Heart right ventricle (tissue), 16 donors: ENCODE data around the gene SLC32A1. TPM values are rescaled to one million over a fixed set of nuclear protein-coding genes. Genes with fewer than 3 reads are reported as not detected.

Experiments used
- ATAC-seq, 8 donors: fragments of 200-7000 bp; cut with Tn5 transposase; one replicate each; pipeline ENCODE4 v1.9.1; 2020; ENCODE audit warnings: mild to moderate bottlenecking in 8 of 8, moderate library complexity in 8 of 8, moderate number of reproducible peaks in 1 of 8
- DNase-seq, 2 donors: peaks; one replicate each; pipeline ENCODE4 v3.0.0-alpha.2; 2020
- H3K27ac ChIP-seq, 10 donors: fragments of 200-600 bp; sonication (generic) in 2 of 10; one replicate each; pipeline versions ENCODE4 v1.5.0 to v1.8.0; 2020 to 2022; ENCODE audit warnings: mild to moderate bottlenecking in 3 of 10
- H3K27me3 ChIP-seq, 7 donors: fragments of 200-600 bp; one replicate each; pipeline ENCODE4 v1.8.0; 2021 to 2022; ENCODE audit warnings: mild to moderate bottlenecking in 2 of 7
- H3K36me3 ChIP-seq, 9 donors: fragments of 200-600 bp; sonication (generic) in 1 of 9; one replicate each; pipeline versions ENCODE4 v1.5.0 to v1.8.0; 2020 to 2022; ENCODE audit warnings: mild to moderate bottlenecking in 2 of 9
- H3K4me1 ChIP-seq, 9 donors: fragments of 200-600 bp; sonication (generic) in 1 of 9; one replicate each; pipeline versions ENCODE4 v1.5.0 to v1.8.0; 2020 to 2022; ENCODE audit warnings: mild to moderate bottlenecking in 4 of 9
- H3K4me3 ChIP-seq, 10 donors: fragments of 200-600 bp; sonication (generic) in 2 of 10; one replicate each; pipeline versions ENCODE4 v1.5.0 to v1.8.0; 2020 to 2022; ENCODE audit warnings: mild to moderate bottlenecking in 7 of 10, moderate library complexity in 2 of 10
- H3K9me3 ChIP-seq, 11 donors: fragments of 200-600 bp in 10 of 11; sonication (generic) in 2 of 11; one replicate each; pipeline versions ENCODE4 v1.5.0 to v1.8.0; 2013 to 2022; ENCODE audit warnings: mild to moderate bottlenecking in 2 of 11, control low read depth in 1 of 11, moderate library complexity in 1 of 11
- WGBS, 2 donors: extraction: QIAGEN DNeasy Blood & Tissue Kit; methylation state at CpG; one replicate each; pipeline ENCODE4 v1.1.7; 2013; ENCODE audit warnings: inconsistent platforms in 1 of 2; 5-methylcytosine and 5-hydroxymethylcytosine counted together
- intact Hi-C, 10 donors: fragments of 100-400 bp; cut with DNase I; formaldehyde crosslinking; loops; one replicate each; pipeline versions ENCODE4 v1.11.1 to v1.14.2; 2022
- polyA plus RNA-seq, 2 donors: library from polyadenylated mRNA; stranded (reverse); fragments of 200-250 nt; gene quantifications; one replicate each; pipeline ENCODE4 v1.2.3, GENCODE V29; 2013
- total RNA-seq, 10 donors: library from RNA; stranded (reverse); fragmentation: NEBNext Ultra II Directional in 3 of 10; extraction: Animal tissue kit (Norgen Biotek cat#: 25700) in 3 of 10; gene quantifications; one replicate each; pipeline versions ENCODE4 v1.2.1 to v1.2.4, GENCODE V29; 2021 to 2023
- TF ChIP-seq, protein P1 (sequence below), 9 donors: fragments of 200-600 bp; sonication (generic) in 2 of 9; IDR thresholded peaks; one replicate each; pipeline versions ENCODE4 v1.5.0 to v1.8.0; 2021 to 2022; ENCODE audit warnings: antibody characterized with exemption in 9 of 9, mild to moderate bottlenecking in 5 of 9, moderate library complexity in 1 of 9
- donor health status: Arrhythmogenic right ventricular cardiomyopathy.
- donor health status: ischemic (EF 13 %, LVEDD 7.1; RV severe dilation, severe dysfunction).
- donor health status: healthy with polysubstance abuse.
- donor health status: DM: no; HTN: yes; CAD: no.
- donor health status: DM: no; HTN: no; CAD: no.
- donor health status: ischemic (EF 25% LVEDD 6.9; RV normal size, moderate dysfunction).
- donor health status: ischemic (EF 25% LVEDD 5.7; RV mildly dilated, moderate dysfunction).
- donor health status: healthy.
- donor health status: DM: yes; HTN: yes; CAD: no.
- donor health status: Ischemic cardiomyopathy.
- donor health status: ischemic (EF 35%, LVEDD 5.7; RV mildly dilated, moderate dysfunction).
- donor health status: nonischemic (EF 11% LVEDD 7.7; RV severe dilation, severe dysfunction).
- donor health status: DM: yes; HTN: yes; CAD: no.
- donor health status: PGD.
- donor health status: ischemic (EF 29% LVEDD 5.4; RV normal size, mild dysfunction).
- donor health status: nonischemic (EF 23%, LVEDD 6.1; RV moderate dilation, normal function).

Gene SLC32A1
- total and polyA plus RNA-seq, 12 donors = not detected

DNA sequence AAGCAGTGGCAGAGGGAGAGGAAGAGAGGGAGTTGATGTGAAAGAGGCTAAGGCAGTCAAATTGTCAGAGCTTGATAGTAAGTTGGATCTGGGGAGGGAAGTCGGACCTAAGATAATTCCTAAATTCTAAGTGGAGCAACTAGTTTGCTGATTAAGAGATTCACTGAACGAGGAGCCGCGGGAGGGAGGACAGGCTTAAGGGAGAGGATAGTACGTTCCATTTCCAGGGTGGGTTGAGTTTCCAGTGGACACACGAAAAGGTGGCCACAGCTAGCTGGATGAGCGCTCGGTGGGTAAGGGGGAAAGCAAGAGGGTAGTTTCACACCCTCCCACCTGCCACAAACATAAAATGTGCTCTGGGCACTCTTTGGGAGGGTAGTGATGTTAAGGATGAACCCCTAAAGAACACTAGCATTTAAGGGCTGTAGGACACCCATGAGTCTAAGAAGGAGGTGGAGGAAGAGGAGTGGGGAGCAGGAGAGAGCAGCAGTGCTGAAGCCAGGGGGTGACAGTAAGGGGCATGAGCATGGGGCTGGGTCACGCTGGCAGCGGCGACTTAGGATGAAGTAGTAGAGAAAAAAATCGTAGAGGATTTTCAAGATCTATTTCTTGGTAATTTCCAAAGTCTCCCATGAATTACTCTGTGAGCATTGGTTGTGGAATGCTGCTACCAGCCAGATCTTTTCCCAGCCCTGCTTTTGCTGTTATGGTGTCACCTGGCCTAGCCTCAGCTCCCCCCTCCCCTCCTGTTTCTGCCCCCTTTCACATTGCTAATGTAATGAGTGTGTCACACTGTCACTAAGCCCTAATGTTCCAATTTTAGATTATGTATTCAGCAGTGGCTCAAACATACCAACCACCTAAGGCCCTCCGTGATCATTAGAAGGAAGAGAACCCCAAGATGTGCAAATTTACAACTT is 45.4 kb downstream of the SLC32A1 start:
- H3K9me3 ChIP-seq = peaks cover 0 to 9% (median 0%) of the 10 kb centered on the region in 11 donors
- ATAC-seq = no peak
- H3K4me3 ChIP-seq = no peak overlapping the region
- peaks cover 0 to 99% (median 28%) of the 10 kb centered on the region in 9 donors for H3K36me3 ChIP-seq
- WGBS, 2 donors = 95 to 97% methylated on average over 13 of the region's 13 CpGs
- TF ChIP-seq, protein P1, sequence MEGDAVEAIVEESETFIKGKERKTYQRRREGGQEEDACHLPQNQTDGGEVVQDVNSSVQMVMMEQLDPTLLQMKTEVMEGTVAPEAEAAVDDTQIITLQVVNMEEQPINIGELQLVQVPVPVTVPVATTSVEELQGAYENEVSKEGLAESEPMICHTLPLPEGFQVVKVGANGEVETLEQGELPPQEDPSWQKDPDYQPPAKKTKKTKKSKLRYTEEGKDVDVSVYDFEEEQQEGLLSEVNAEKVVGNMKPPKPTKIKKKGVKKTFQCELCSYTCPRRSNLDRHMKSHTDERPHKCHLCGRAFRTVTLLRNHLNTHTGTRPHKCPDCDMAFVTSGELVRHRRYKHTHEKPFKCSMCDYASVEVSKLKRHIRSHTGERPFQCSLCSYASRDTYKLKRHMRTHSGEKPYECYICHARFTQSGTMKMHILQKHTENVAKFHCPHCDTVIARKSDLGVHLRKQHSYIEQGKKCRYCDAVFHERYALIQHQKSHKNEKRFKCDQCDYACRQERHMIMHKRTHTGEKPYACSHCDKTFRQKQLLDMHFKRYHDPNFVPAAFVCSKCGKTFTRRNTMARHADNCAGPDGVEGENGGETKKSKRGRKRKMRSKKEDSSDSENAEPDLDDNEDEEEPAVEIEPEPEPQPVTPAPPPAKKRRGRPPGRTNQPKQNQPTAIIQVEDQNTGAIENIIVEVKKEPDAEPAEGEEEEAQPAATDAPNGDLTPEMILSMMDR (IDR thresholded peaks at IDR 0.05) = no peak
- no peak for DNase-seq
- peaks cover 0 to 6% (median 0%) of the 10 kb centered on the region in 9 donors for H3K4me1 ChIP-seq
- H3K27me3 ChIP-seq = no peaks in the 10 kb centered on the region
- intact Hi-C loops = no loop called here
- no peak overlapping the region for H3K27ac ChIP-seq

DNA sequence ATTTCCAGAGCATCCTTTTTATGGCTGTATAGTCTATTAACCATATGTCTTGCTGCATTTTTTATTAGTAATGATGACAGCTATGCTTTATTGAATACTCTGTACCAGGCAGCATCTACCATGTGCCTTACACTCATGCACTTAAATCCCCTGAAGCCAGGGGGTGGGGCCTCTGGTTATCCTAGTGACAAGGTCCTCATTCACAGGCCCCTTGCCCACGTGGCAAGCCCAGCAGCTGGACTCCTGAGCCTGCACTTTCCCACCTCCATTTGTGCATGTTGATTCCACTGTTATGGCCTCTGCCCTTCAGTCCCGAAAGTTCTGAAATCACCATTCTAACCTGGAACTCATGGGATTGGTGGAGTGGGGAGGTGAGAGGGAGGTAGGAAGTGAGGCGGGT is 46.3 kb downstream of the SLC32A1 start:
- Histone ChIP-seq H3K27me3 (no peaks in the 10 kb centered on the region), H3K4me1 (peaks cover 0 to 6% (median 0%) of the 10 kb centered on the region in 9 donors), H3K36me3 (peaks cover 0 to 99% (median 28%) of the 10 kb centered on the region in 9 donors), H3K4me3 (no peak overlapping the region), H3K27ac (no peak overlapping the region), H3K9me3 (peaks cover 0 to 9% (median 0%) of the 10 kb centered on the region in 11 donors)
- ATAC-seq = no peak
- TF ChIP-seq, protein P1 (IDR thresholded peaks at IDR 0.05) = no peak
- DNase-seq = no peak
- intact Hi-C loops = no loop called here
- 85 to 94% methylated on average over 3 of the region's 3 CpGs for WGBS, 2 donors

DNA sequence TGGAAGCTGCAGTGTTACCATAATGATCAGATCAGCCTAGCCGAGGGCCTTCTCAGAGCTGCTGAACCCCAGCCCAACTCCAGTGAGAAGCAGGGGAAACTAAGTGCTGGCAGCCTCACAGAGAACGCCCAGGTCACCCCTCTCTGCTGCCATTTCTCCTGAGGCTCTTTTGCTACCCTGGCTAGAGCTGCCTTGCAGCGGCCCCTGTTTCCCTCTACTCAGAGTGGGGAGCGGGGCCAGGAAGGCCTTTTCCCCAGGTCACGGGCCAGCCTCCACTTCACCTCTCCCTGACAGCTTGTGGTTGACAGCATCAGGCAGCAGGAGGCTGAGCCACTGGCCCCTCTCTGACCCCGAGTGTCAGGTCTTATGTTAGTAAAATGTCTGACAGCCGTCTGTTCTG is 46.7 kb downstream of the SLC32A1 start:
- WGBS, 2 donors = 90 to 97% methylated on average over 7 of the region's 7 CpGs
- Histone ChIP-seq H3K27ac (no peak overlapping the region), H3K4me1 (peaks cover 0 to 3% (median 0%) of the 10 kb centered on the region in 9 donors), H3K27me3 (no peaks in the 10 kb centered on the region), H3K36me3 (peaks cover 0 to 96% (median 28%) of the 10 kb centered on the region in 9 donors), H3K4me3 (no peak overlapping the region), H3K9me3 (peaks cover 0 to 9% (median 0%) of the 10 kb centered on the region in 11 donors)
- no peak for ATAC-seq
- intact Hi-C loops = no loop called here
- DNase-seq = no peak
- TF ChIP-seq, protein P1 (IDR thresholded peaks at IDR 0.05) = no peak

DNA sequence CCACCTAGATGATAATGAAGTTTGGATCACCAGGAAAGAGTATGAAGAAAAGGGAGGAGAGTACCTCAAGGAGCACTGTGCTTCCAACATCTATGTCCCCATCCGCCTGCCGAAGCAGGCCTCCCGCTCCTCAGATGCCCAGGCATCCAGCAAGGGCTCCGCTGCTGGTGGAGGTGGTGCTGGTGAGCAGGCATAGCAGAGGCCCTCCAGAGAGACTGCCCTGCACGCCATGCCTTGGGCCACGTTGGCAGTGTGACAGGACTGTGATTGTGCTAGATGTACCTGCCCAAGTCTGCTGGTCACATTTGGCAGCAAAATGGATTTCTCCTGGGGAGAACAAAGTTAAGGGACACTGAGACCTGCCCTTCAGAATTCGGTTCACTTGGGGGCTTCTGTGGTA is 47.3 kb downstream of the SLC32A1 start:
- no peak for ATAC-seq
- H3K36me3 ChIP-seq = peaks cover 0 to 92% (median 26%) of the 10 kb centered on the region in 9 donors

More for the DNA sequence above, 47.3 kb downstream of the SLC32A1 start:
- Histone ChIP-seq H3K9me3 (peaks cover 0 to 9% (median 0%) of the 10 kb centered on the region in 11 donors), H3K4me1 (no peaks in the 10 kb centered on the region), H3K27me3 (no peaks in the 10 kb centered on the region), H3K27ac (no peak overlapping the region), H3K4me3 (no peak overlapping the region)
- TF ChIP-seq, protein P1 (IDR thresholded peaks at IDR 0.05) = no peak
- no peak for DNase-seq
- WGBS, 2 donors = 83 to 94% methylated on average over 7 of the region's 7 CpGs
- intact Hi-C loops = no loop called here
